Mesenchymal stem cell (in vitro differentiated cells and primary cell): ENCODE results near the gene NFATC3.

Experiments used
- DNase-seq: peaks from one replicate; pipeline ENCODE4 v3.0.0-alpha.2; 2013
- H2AFZ ChIP-seq: one replicate; pipeline ENCODE4 v1.6.1; 2013; ENCODE audit warnings: low read depth, mild to moderate bottlenecking, control low read depth, inconsistent platforms, low read length, moderate library complexity
- H2AK5ac ChIP-seq: 2 replicates; pipeline ENCODE4 v1.6.1; 2013; ENCODE audit warnings: low read length, moderate library complexity, mild to moderate bottlenecking, inconsistent platforms; ENCODE audit not compliant: severe bottlenecking
- H2BK120ac ChIP-seq: one replicate; pipeline ENCODE4 v1.6.1; 2013; ENCODE audit warnings: low read depth, mild to moderate bottlenecking, inconsistent platforms, low read length, moderate library complexity
- H2BK12ac ChIP-seq, 2 experiments: one replicate each; pipeline ENCODE4 v1.6.1; 2013; ENCODE audit warnings: inconsistent platforms in 2 of 2, low read length in 2 of 2, mild to moderate bottlenecking in 2 of 2, moderate library complexity in 2 of 2, control low read depth in 1 of 2
- H2BK15ac ChIP-seq: one replicate; pipeline ENCODE4 v1.6.1; 2013; ENCODE audit warnings: mild to moderate bottlenecking, low read depth, inconsistent platforms; ENCODE audit not compliant: poor library complexity, severe bottlenecking
- H2BK5ac ChIP-seq: 2 replicates; pipeline ENCODE4 v1.6.1; 2013; ENCODE audit warnings: low read depth, mild to moderate bottlenecking, low read length, control low read depth, inconsistent platforms; ENCODE audit not compliant: poor library complexity, severe bottlenecking
- H3K14ac ChIP-seq, 2 experiments: one replicate each; pipeline ENCODE4 v1.6.1; 2013; ENCODE audit warnings: inconsistent platforms in 2 of 2, low read length in 2 of 2, control low read depth in 1 of 2, mild to moderate bottlenecking in 1 of 2, moderate library complexity in 1 of 2
- H3K18ac ChIP-seq, 2 experiments: one replicate each; pipeline ENCODE4 v1.6.1; 2013; ENCODE audit warnings: inconsistent platforms in 2 of 2, low read length in 2 of 2, control low read depth in 1 of 2, low read depth in 1 of 2, mild to moderate bottlenecking in 1 of 2
- H3K23ac ChIP-seq, 2 experiments: one replicate each; pipeline ENCODE4 v1.6.1; 2013; ENCODE audit warnings: inconsistent platforms in 2 of 2, low read length in 2 of 2, mild to moderate bottlenecking in 2 of 2, moderate library complexity in 2 of 2, control low read depth in 1 of 2
- H3K27ac ChIP-seq: 2 replicates; pipeline ENCODE4 v1.5.1; 2013; ENCODE audit warnings: mild to moderate bottlenecking, moderate library complexity, low read length, control low read depth, inconsistent platforms; ENCODE audit not compliant: poor library complexity, severe bottlenecking
- H3K27me3 ChIP-seq, 2 experiments: 2 replicates each; pipeline versions ENCODE4 v1.6.1 to v1.7.0; 2013; ENCODE audit warnings: low read length in 2 of 2, mild to moderate bottlenecking in 2 of 2, moderate library complexity in 2 of 2, control low read depth in 1 of 2, inconsistent platforms in 1 of 2; ENCODE audit not compliant: control insufficient read depth in 1 of 2, insufficient read depth in 1 of 2
- H3K36me3 ChIP-seq, 2 experiments: 2 replicates each; pipeline versions ENCODE4 v1.6.1 to v1.7.0; 2013; ENCODE audit warnings: low read length in 2 of 2, control low read depth in 1 of 2, inconsistent platforms in 1 of 2, low read depth in 1 of 2, mild to moderate bottlenecking in 1 of 2; ENCODE audit not compliant: insufficient read depth in 2 of 2, control insufficient read depth in 1 of 2
- H3K4ac ChIP-seq, 2 experiments: one replicate each; pipeline ENCODE4 v1.6.1; 2013; ENCODE audit warnings: inconsistent platforms in 2 of 2, low read length in 2 of 2, mild to moderate bottlenecking in 2 of 2, moderate library complexity in 2 of 2, control low read depth in 1 of 2, low read depth in 1 of 2
- H3K4me1 ChIP-seq: 2 replicates; pipeline ENCODE4 v1.6.1; 2013; ENCODE audit warnings: low read depth, low read length, control low read depth; ENCODE audit not compliant: control insufficient read depth, insufficient read depth
- H3K4me2 ChIP-seq: 2 replicates; pipeline ENCODE4 v1.6.1; 2013; ENCODE audit warnings: low read length, mild to moderate bottlenecking, inconsistent platforms; ENCODE audit not compliant: poor library complexity, severe bottlenecking
- H3K4me3 ChIP-seq, 2 experiments: 2 replicates each; pipeline versions ENCODE4 v1.5.1 to v1.7.0; 2013; ENCODE audit warnings: low read length in 2 of 2, mild to moderate bottlenecking in 2 of 2, control low read depth in 1 of 2, low read depth in 1 of 2; ENCODE audit not compliant: insufficient read depth in 1 of 2
- H3K79me1 ChIP-seq: replicated peaks from 2 replicates; pipeline ENCODE4 v1.6.1; 2013; ENCODE audit warnings: mild to moderate bottlenecking, control low read depth, low read length, inconsistent platforms; ENCODE audit not compliant: poor library complexity, severe bottlenecking
- H3K9ac ChIP-seq: 2 replicates; pipeline ENCODE4 v1.7.0; 2013; ENCODE audit warnings: mild to moderate bottlenecking, low read length, moderate library complexity
- H3K9me3 ChIP-seq: 2 replicates; pipeline ENCODE4 v1.7.0; 2013; ENCODE audit warnings: mild to moderate bottlenecking, low read length; ENCODE audit not compliant: control insufficient read depth
- H4K8ac ChIP-seq: one replicate; pipeline ENCODE4 v1.6.1; 2013; ENCODE audit warnings: inconsistent platforms, mild to moderate bottlenecking, low read length, moderate library complexity
- H4K91ac ChIP-seq: one replicate; pipeline ENCODE4 v1.6.1; 2013; ENCODE audit warnings: mild to moderate bottlenecking, low read length, inconsistent platforms
- WGBS: methylation state at CpG from one replicate; pipeline ENCODE4 v1.1.7; 2013; ENCODE audit warnings: mixed read lengths; 5-methylcytosine and 5-hydroxymethylcytosine counted together

NFATC3 gene

GRCh38 chr16:68055395-68055794, 29.8 kb upstream of the NFATC3 start:
- 100% methylated on average over 3 of the region's 3 CpGs for WGBS
- no peak overlapping the region for H2BK120ac ChIP-seq
- H2BK15ac ChIP-seq = no peak overlapping the region
- H3K27ac ChIP-seq = no peak overlapping the region
- H2BK5ac ChIP-seq = no peak overlapping the region
- H2AK5ac ChIP-seq = no peak overlapping the region
- no peak overlapping the region for H2BK12ac ChIP-seq
- no peak overlapping the region for H3K4ac ChIP-seq
- no peak overlapping the region for H3K18ac ChIP-seq
- H4K8ac ChIP-seq = no peak overlapping the region
- H3K4me3 ChIP-seq = no peak overlapping the region
- H2AFZ ChIP-seq = no peak overlapping the region
- H3K27me3 ChIP-seq = no peaks in the 10 kb centered on the region
- peaks cover 22 to 49% of the 10 kb centered on the region in 2 experiments for H3K36me3 ChIP-seq
- no peaks in the 10 kb centered on the region for H3K4me1 ChIP-seq
- no peak overlapping the region for H3K14ac ChIP-seq
- H3K9me3 ChIP-seq = no peaks in the 10 kb centered on the region
- H3K9ac ChIP-seq = no peak overlapping the region
- no peak for DNase-seq
- no peak overlapping the region for H3K23ac ChIP-seq
- no peak overlapping the region for H3K4me2 ChIP-seq
- no peak overlapping the region for H4K91ac ChIP-seq
- no peaks in the 10 kb centered on the region for H3K79me1 ChIP-seq

GRCh38 chr16:68059804-68060203, 25.4 kb upstream of the NFATC3 start:
- Histone ChIP-seq H2AFZ (no peak overlapping the region), H3K9ac (no peak overlapping the region), H3K23ac (no peak overlapping the region), H3K4me1 (peaks cover 4% of the 10 kb centered on the region), H4K8ac (no peak overlapping the region), H3K14ac (no peak overlapping the region), H3K27me3 (no peaks in the 10 kb centered on the region), H2AK5ac (no peak overlapping the region), H3K4me3 (no peak overlapping the region), H3K9me3 (no peaks in the 10 kb centered on the region), H2BK15ac (no peak overlapping the region), H3K4me2 (no peak overlapping the region), H4K91ac (no peak overlapping the region), H2BK120ac (no peak overlapping the region), H3K36me3 (peaks cover 18 to 45% of the 10 kb centered on the region in 2 experiments), H2BK5ac (no peak overlapping the region), H2BK12ac (no peak overlapping the region), H3K18ac (no peak overlapping the region), H3K27ac (no peak overlapping the region), H3K79me1 (no peaks in the 10 kb centered on the region), H3K4ac (no peak overlapping the region)
- no peak for DNase-seq

GRCh38 chr16:68061396-68061795, 23.8 kb upstream of the NFATC3 start:
- H3K9me3 ChIP-seq = no peaks in the 10 kb centered on the region
- 93% methylated on average over 3 of the region's 3 CpGs for WGBS
- H4K91ac ChIP-seq = no peak overlapping the region
- no peak overlapping the region for H4K8ac ChIP-seq
- no peak overlapping the region for H3K27ac ChIP-seq
- no peak overlapping the region for H2BK120ac ChIP-seq
- H3K4me2 ChIP-seq = no peak overlapping the region
- H3K27me3 ChIP-seq = no peaks in the 10 kb centered on the region
- no peak overlapping the region for H3K4ac ChIP-seq
- no peak overlapping the region for H2BK12ac ChIP-seq
- peaks cover 15 to 31% of the 10 kb centered on the region in 2 experiments for H3K36me3 ChIP-seq
- no peak overlapping the region for H3K4me3 ChIP-seq
- H3K14ac ChIP-seq = no peak overlapping the region
- H3K4me1 ChIP-seq = peaks cover 11% of the 10 kb centered on the region
- no peak overlapping the region for H3K23ac ChIP-seq
- H3K18ac ChIP-seq = no peak overlapping the region
- no peak overlapping the region for H2BK15ac ChIP-seq
- no peak overlapping the region for H2AK5ac ChIP-seq
- DNase-seq = no peak
- H3K9ac ChIP-seq = no peak overlapping the region
- H2BK5ac ChIP-seq = no peak overlapping the region
- no peaks in the 10 kb centered on the region for H3K79me1 ChIP-seq
- H2AFZ ChIP-seq = no peak overlapping the region

GRCh38 chr16:68062910-68063393, 22.2 kb upstream of the NFATC3 start:
- H3K4me2 ChIP-seq = no peak overlapping the region
- no peak overlapping the region for H3K23ac ChIP-seq
- no peak overlapping the region for H3K4ac ChIP-seq
- no peak overlapping the region for H3K9ac ChIP-seq
- no peaks in the 10 kb centered on the region for H3K27me3 ChIP-seq
- no peak overlapping the region for H4K91ac ChIP-seq
- H2BK5ac ChIP-seq = no peak overlapping the region
- H2BK15ac ChIP-seq = no peak overlapping the region
- no peak overlapping the region for H2BK120ac ChIP-seq
- no peak overlapping the region for H2AFZ ChIP-seq
- no peak overlapping the region for H3K14ac ChIP-seq
- H4K8ac ChIP-seq = no peak overlapping the region
- peaks cover 11% of the 10 kb centered on the region for H3K4me1 ChIP-seq
- DNase-seq = no peak
- peaks cover 17 to 29% of the 10 kb centered on the region in 2 experiments for H3K36me3 ChIP-seq
- H3K4me3 ChIP-seq = no peak overlapping the region
- no peak overlapping the region for H3K18ac ChIP-seq
- no peak overlapping the region for H2AK5ac ChIP-seq
- H3K79me1 ChIP-seq = no peaks in the 10 kb centered on the region
- no peak overlapping the region for H3K27ac ChIP-seq
- H3K9me3 ChIP-seq = no peaks in the 10 kb centered on the region
- no peak overlapping the region for H2BK12ac ChIP-seq
- 100% methylated on average over 2 of the region's 4 CpGs for WGBS
